Endodermal cell (in vitro differentiated cells): Measurements from ENCODE around the gene UGT1A1. TPM values are rescaled to one million over a fixed set of nuclear protein-coding genes. Genes with fewer than 3 reads are reported as not detected.

Source experiments
- DNase-seq: peaks from one replicate; pipeline ENCODE4 v3.0.0-alpha.2; 2017
- H3K27ac ChIP-seq: 2 replicates; pipeline ENCODE4 v1.5.1; 2013; ENCODE audit warnings: mild to moderate bottlenecking, low read depth, low read length, moderate library complexity
- H3K27me3 ChIP-seq: 2 replicates; pipeline ENCODE4 v1.6.1; 2013; ENCODE audit warnings: mild to moderate bottlenecking, low read length, moderate library complexity; ENCODE audit not compliant: insufficient read depth, control insufficient read depth, poor library complexity, severe bottlenecking
- H3K36me3 ChIP-seq: 2 replicates; pipeline ENCODE4 v1.7.0; 2013; ENCODE audit warnings: mild to moderate bottlenecking, low read length, moderate library complexity; ENCODE audit not compliant: control insufficient read depth, insufficient read depth
- H3K4me1 ChIP-seq: one replicate; pipeline ENCODE4 v1.7.0; 2013; ENCODE audit warnings: low read length; ENCODE audit not compliant: control insufficient read depth, insufficient read depth
- H3K4me3 ChIP-seq: 2 replicates; pipeline ENCODE4 v1.5.1; 2013; ENCODE audit warnings: mild to moderate bottlenecking, low read length, moderate library complexity
- H3K9ac ChIP-seq: 2 replicates; pipeline ENCODE4 v1.6.1; 2013; ENCODE audit warnings: mild to moderate bottlenecking, low read length, moderate library complexity; ENCODE audit not compliant: poor library complexity, severe bottlenecking; ENCODE audit errors: extremely low read depth
- H3K9me3 ChIP-seq: 2 replicates; pipeline ENCODE4 v1.6.1; 2013; ENCODE audit warnings: mild to moderate bottlenecking, low read length, moderate library complexity; ENCODE audit not compliant: control insufficient read depth
- H3K27ac Mint-ChIP-seq: 2 replicates; pipeline ENCODE4 v1.8.0; 2020; ENCODE audit warnings: mixed read lengths
- H3K27me3 Mint-ChIP-seq: 2 replicates; pipeline ENCODE4 v1.8.0; 2021; ENCODE audit warnings: mild to moderate bottlenecking, mixed read lengths; ENCODE audit not compliant: insufficient read depth
- H3K36me3 Mint-ChIP-seq: 2 replicates; pipeline ENCODE4 v1.8.0; 2020; ENCODE audit warnings: low read depth, mixed read lengths
- H3K4me1 Mint-ChIP-seq: 2 replicates; pipeline ENCODE4 v1.8.0; 2020; ENCODE audit warnings: mixed read lengths
- H3K4me3 Mint-ChIP-seq: 2 replicates; pipeline ENCODE4 v1.8.0; 2020; ENCODE audit warnings: mild to moderate bottlenecking, moderate library complexity, mixed read lengths
- H3K9me3 Mint-ChIP-seq: 2 replicates; pipeline ENCODE4 v1.8.0; 2020; ENCODE audit warnings: mild to moderate bottlenecking, mixed read lengths
- WGBS, 2 experiments: methylation state at CpG; one replicate each; pipeline versions ENCODE4 v1.1.5 to v1.1.7; 2013; ENCODE audit warnings: missing lambda C conversion rate in 2 of 2, mixed read lengths in 1 of 2; ENCODE audit not compliant: insufficient coverage in 1 of 2, insufficient read length in 1 of 2; 5-methylcytosine and 5-hydroxymethylcytosine counted together
- total RNA-seq, 2 donors: library from RNA; stranded (reverse); fragmentation: NEBNext Ultra II Directional in 1 of 2; extraction: Animal tissue kit (Norgen Biotek cat#: 25700) in 1 of 2; gene quantifications; 2 replicates in 1 of 2; 3 replicates in 1 of 2; pipeline ENCODE4 v1.2.1, GENCODE V29; 2021
- TF ChIP-seq, protein P1 (sequence below): fragments of 200-600 bp; sonication (generic); conservative IDR thresholded peaks from 2 replicates; pipeline ENCODE4 v1.5.0; 2021; ENCODE audit warnings: antibody characterized with exemption, mild to moderate bottlenecking

The UGT1A1 gene
- total RNA-seq, 2 donors from 2014 or later, result not detected

DNA sequence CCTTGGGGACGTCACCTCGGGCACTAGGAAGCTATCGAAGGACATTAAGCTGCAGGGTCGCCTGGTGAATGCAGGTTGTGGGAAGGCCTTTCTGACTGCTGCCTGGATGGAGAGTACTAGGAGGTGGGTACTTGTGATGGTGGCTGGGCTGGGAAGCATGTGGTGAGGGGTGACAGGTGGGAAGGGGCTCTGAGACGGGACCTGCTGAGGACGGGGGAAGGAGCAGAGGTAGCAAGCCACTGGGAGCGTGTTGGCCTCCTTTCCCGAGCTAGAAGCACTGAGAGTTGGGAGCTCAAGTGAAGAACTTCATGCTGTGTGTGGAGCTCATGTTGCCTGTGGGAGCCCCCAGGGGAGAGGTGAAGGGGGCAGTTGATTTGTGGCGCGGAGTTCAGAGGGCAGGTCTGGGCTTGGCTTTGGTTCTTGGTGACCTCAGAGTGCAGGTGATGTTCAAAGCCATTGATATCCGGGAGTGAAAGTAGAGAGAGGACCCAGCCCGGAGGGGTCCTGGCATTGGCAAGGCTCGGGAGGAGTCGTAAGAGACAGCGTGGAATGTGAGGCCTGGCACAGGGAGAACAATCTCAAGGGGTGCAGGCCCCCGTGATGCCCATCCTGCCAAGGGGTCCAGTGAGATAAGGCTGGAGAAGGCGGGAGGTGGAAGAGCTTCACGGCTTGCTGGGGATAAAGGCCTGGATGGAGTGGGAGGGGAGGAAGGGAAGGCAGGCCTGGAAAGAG is 31.2 kb downstream of the UGT1A1 start:
- no peaks in the 10 kb centered on the region for H3K36me3 ChIP-seq
- Mint-ChIP-seq H3K4me3 (no peak overlapping the region), H3K27ac (no peak overlapping the region), H3K4me1 (no peaks in the 10 kb centered on the region), H3K36me3 (no peaks in the 10 kb centered on the region), H3K9me3 (peaks cover under 1% of the 10 kb centered on the region), H3K27me3 (no peaks in the 10 kb centered on the region)
- TF ChIP-seq, protein P1, sequence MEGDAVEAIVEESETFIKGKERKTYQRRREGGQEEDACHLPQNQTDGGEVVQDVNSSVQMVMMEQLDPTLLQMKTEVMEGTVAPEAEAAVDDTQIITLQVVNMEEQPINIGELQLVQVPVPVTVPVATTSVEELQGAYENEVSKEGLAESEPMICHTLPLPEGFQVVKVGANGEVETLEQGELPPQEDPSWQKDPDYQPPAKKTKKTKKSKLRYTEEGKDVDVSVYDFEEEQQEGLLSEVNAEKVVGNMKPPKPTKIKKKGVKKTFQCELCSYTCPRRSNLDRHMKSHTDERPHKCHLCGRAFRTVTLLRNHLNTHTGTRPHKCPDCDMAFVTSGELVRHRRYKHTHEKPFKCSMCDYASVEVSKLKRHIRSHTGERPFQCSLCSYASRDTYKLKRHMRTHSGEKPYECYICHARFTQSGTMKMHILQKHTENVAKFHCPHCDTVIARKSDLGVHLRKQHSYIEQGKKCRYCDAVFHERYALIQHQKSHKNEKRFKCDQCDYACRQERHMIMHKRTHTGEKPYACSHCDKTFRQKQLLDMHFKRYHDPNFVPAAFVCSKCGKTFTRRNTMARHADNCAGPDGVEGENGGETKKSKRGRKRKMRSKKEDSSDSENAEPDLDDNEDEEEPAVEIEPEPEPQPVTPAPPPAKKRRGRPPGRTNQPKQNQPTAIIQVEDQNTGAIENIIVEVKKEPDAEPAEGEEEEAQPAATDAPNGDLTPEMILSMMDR, result no peak
- no peak overlapping the region for H3K9ac ChIP-seq
- no peaks in the 10 kb centered on the region for H3K9me3 ChIP-seq
- H3K4me3 ChIP-seq, result no peak overlapping the region
- WGBS, 2 experiments, result 87 to 95% methylated on average over 13 to 18 of the region's 18 CpGs
- H3K27ac ChIP-seq, result no peak overlapping the region
- no peaks in the 10 kb centered on the region for H3K4me1 ChIP-seq
- H3K27me3 ChIP-seq, result no peaks in the 10 kb centered on the region
- DNase-seq, result no peak

DNA sequence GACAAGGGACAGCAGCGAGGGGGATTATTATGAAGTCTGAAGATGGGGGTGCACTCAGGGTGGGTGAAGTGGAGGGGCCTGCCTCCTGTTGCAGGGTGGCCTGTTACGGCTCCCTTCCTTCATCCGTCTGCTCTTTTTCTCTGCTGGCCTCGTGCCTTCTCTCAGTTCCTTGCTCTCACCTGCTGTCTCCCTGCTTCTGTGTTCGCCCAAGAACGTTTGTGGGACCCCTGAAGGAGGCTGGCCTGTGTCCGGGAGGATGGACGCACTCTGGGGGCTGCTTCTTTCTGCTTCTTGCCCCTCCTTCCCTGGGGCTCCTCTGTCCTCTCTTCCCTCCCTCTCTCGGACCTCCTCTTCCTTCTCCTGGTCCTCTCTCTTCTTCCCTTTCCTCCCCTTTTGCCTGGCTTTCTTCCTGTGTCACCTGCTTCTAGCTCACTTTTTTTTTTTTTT is 31.8 kb downstream of the UGT1A1 start:
- no peak overlapping the region for H3K27ac Mint-ChIP-seq
- Histone ChIP-seq H3K9ac (no peak overlapping the region), H3K4me1 (no peaks in the 10 kb centered on the region), H3K9me3 (no peaks in the 10 kb centered on the region), H3K27ac (no peak overlapping the region), H3K27me3 (no peaks in the 10 kb centered on the region), H3K36me3 (no peaks in the 10 kb centered on the region), H3K4me3 (no peak overlapping the region)
- H3K4me3 Mint-ChIP-seq, result no peak overlapping the region
- no peaks in the 10 kb centered on the region for H3K9me3 Mint-ChIP-seq
- no peaks in the 10 kb centered on the region for H3K36me3 Mint-ChIP-seq
- H3K4me1 Mint-ChIP-seq, result no peaks in the 10 kb centered on the region
- no peak for DNase-seq
- TF ChIP-seq, protein P1, result no peak
- WGBS, 2 experiments, result 86 to 98% methylated on average over 8 to 9 of the region's 9 CpGs
- H3K27me3 Mint-ChIP-seq, result no peaks in the 10 kb centered on the region

DNA sequence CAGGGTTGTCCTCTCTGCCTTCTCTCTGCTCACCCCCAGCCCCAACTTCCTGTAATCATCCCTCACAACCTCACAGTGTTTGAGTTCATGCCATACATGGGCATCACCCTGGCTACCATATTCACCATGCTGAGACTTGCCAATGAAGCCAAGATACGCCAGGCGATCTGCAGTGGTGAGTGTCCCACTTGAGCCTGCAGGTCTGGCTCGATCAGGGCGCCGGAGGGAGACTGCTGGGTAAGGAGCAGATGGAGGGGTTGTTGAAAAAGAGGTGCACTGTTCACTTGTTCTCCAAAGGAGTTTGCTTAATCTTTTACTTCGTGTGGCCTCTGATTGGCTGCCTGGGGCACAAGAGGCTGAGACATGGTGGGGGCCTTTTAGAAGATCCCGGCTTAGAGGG is 32.6 kb downstream of the UGT1A1 start:
- Mint-ChIP-seq H3K36me3 (no peaks in the 10 kb centered on the region), H3K4me3 (no peak overlapping the region), H3K9me3 (no peaks in the 10 kb centered on the region), H3K27ac (no peak overlapping the region), H3K4me1 (no peaks in the 10 kb centered on the region), H3K27me3 (no peaks in the 10 kb centered on the region)
- H3K27ac ChIP-seq, result no peak overlapping the region
- no peaks in the 10 kb centered on the region for H3K4me1 ChIP-seq
- TF ChIP-seq, protein P1, result no peak
- no peaks in the 10 kb centered on the region for H3K36me3 ChIP-seq
- H3K4me3 ChIP-seq, result no peak overlapping the region
- WGBS, 2 experiments, result 90 to 95% methylated on average over 7 of the region's 7 CpGs
- DNase-seq, result no peak
- H3K9me3 ChIP-seq, result no peaks in the 10 kb centered on the region
- H3K27me3 ChIP-seq, result no peaks in the 10 kb centered on the region
- H3K9ac ChIP-seq, result no peak overlapping the region
